HFFc6 (cell line): ENCODE results near the gene TMEM14C. TPM values are rescaled to one million over a fixed set of nuclear protein-coding genes. Genes with fewer than 3 reads are reported as not detected.

ENCODE experiments used
- DNase-seq: peaks from one replicate; pipeline ENCODE4 v3.0.0-alpha.2; 2018
- H3K27ac Mint-ChIP-seq: 2 replicates; pipeline ENCODE4 v1.8.0; 2020; ENCODE audit warnings: mild to moderate bottlenecking, mixed read lengths
- H3K27me3 Mint-ChIP-seq: 2 replicates; pipeline ENCODE4 v1.8.0; 2021; ENCODE audit warnings: mild to moderate bottlenecking, moderate library complexity, mixed read lengths; ENCODE audit not compliant: insufficient read depth
- H3K36me3 Mint-ChIP-seq: 2 replicates; pipeline ENCODE4 v1.8.0; 2021; ENCODE audit warnings: low read depth, mixed read lengths
- H3K4me1 Mint-ChIP-seq: 2 replicates; pipeline ENCODE4 v1.8.0; 2020; ENCODE audit warnings: low read depth, mixed read lengths
- H3K4me3 Mint-ChIP-seq: 2 replicates; pipeline ENCODE4 v1.8.0; 2020; ENCODE audit warnings: mild to moderate bottlenecking, moderate library complexity, mixed read lengths
- H3K9me3 Mint-ChIP-seq: 2 replicates; pipeline ENCODE4 v1.8.0; 2020; ENCODE audit warnings: mild to moderate bottlenecking, mixed read lengths
- long read RNA-seq: library from polyadenylated mRNA; unstranded; transcript quantifications from one replicate; pipeline ENCODE4 v2.0.0, GENCODE V29; 2019
- total RNA-seq, 6 experiments: library from RNA; stranded (reverse); fragmentation: NEBNext Ultra II Directional; extraction: Animal tissue kit (Norgen Biotek cat#: 25700); gene quantifications; 2 replicates in 1 of 6; 3 replicates in 5 of 6; pipeline ENCODE4 v1.2.3, GENCODE V29; 2021
- TF ChIP-seq, protein P1 (sequence below): fragments of 200-600 bp; sonication (generic); IDR thresholded peaks from 2 replicates; pipeline ENCODE4 v1.5.0; 2021; ENCODE audit warnings: antibody characterized with exemption, mild to moderate bottlenecking

The TMEM14C gene
- total RNA-seq, result 100 to 1,000 TPM; 140 to 158 (median 145) TPM
- long read RNA-seq, transcript TMEM14C-201 (6 exons, 1,113 nt), result major isoform, 213 of 231 reads
- long read RNA-seq, transcript TMEM14C-205 (6 exons, 1,177 nt), result minor isoform, 5 of 231 reads
- long read RNA-seq, partial matches to known transcripts, result 4 of 231 reads
- long read RNA-seq, other reads (novel, unspliced or antisense), result 8 of 231 reads

GRCh38 chr6:10722820-10723566 lies at the start of gene TMEM14C:
Gene TMEM14C, plus strand, starts transcription at chr6:10723070. Its CDS starts 1,544 bp downstream, at chr6:10724614.
- Mint-ChIP-seq H3K36me3 (peaks cover 32% of the 10 kb centered on the region), H3K4me3 (peak within 1 kb of the TSS; percentile 97)

GRCh38 chr6:10676403-10676802 lies 46.5 kb upstream of the TMEM14C start:
- Mint-ChIP-seq H3K9me3 (no peaks in the 10 kb centered on the region), H3K36me3 (no peaks in the 10 kb centered on the region), H3K27ac (no peak overlapping the region), H3K4me3 (no peak overlapping the region), H3K27me3 (peaks cover 10% of the 10 kb centered on the region), H3K4me1 (no peaks in the 10 kb centered on the region)
- no peak for DNase-seq
- TF ChIP-seq, protein P1, sequence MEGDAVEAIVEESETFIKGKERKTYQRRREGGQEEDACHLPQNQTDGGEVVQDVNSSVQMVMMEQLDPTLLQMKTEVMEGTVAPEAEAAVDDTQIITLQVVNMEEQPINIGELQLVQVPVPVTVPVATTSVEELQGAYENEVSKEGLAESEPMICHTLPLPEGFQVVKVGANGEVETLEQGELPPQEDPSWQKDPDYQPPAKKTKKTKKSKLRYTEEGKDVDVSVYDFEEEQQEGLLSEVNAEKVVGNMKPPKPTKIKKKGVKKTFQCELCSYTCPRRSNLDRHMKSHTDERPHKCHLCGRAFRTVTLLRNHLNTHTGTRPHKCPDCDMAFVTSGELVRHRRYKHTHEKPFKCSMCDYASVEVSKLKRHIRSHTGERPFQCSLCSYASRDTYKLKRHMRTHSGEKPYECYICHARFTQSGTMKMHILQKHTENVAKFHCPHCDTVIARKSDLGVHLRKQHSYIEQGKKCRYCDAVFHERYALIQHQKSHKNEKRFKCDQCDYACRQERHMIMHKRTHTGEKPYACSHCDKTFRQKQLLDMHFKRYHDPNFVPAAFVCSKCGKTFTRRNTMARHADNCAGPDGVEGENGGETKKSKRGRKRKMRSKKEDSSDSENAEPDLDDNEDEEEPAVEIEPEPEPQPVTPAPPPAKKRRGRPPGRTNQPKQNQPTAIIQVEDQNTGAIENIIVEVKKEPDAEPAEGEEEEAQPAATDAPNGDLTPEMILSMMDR, result no peak

More at GRCh38 chr6:10722820-10723566, at the start of gene TMEM14C:
- peaks cover 15% of the 10 kb centered on the region; the same call in 1 of the 2 replicates for H3K9me3 Mint-ChIP-seq
- peaks cover 38% of the 10 kb centered on the region for H3K4me1 Mint-ChIP-seq
- TF ChIP-seq, protein P1, result no peak
- peak within 1 kb of the TSS; percentile 97 for H3K27ac Mint-ChIP-seq
- peaks cover 2% of the 10 kb centered on the region for H3K27me3 Mint-ChIP-seq
- peak; percentile 99 for DNase-seq

DNA sequence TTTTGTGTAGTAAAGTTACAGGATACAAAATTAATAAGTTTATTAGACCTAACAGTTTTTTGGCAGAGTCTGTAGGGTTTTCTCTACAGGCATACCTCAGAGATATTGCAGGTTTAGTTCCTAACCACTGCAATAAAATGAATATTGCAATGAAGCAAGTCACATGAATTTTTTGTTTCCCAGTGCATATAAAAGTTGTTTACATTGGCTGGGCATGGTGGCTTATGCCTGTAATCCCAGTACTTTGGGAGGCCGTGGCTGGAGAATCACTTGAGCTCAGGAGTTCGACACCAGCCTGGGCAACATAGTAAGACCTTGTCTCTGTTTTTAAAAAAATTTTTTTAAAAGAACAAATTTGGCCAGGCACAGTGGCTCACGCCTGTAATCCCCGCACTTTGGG lies 44.4 kb upstream of the TMEM14C start:
- Mint-ChIP-seq H3K27ac (no peak overlapping the region), H3K4me3 (no peak overlapping the region), H3K36me3 (no peaks in the 10 kb centered on the region), H3K27me3 (peaks cover 2% of the 10 kb centered on the region), H3K4me1 (no peaks in the 10 kb centered on the region), H3K9me3 (no peaks in the 10 kb centered on the region)
- DNase-seq, result no peak
- TF ChIP-seq, protein P1, result no peak

- DNase-seq, result no peak
- TF ChIP-seq, protein P1, result no peak
- Mint-ChIP-seq H3K4me1 (no peaks in the 10 kb centered on the region), H3K9me3 (no peaks in the 10 kb centered on the region), H3K27ac (no peak overlapping the region), H3K4me3 (no peak overlapping the region), H3K36me3 (no peaks in the 10 kb centered on the region), H3K27me3 (peaks cover 4% of the 10 kb centered on the region)
Measured at GRCh38 chr6:10681795-10682194, 41.1 kb upstream of the TMEM14C start.

GRCh38 chr6:10682355-10682988 lies 40.4 kb upstream of the TMEM14C start:
- Mint-ChIP-seq H3K4me1 (no peaks in the 10 kb centered on the region), H3K4me3 (no peak overlapping the region), H3K36me3 (no peaks in the 10 kb centered on the region), H3K27ac (no peak overlapping the region), H3K27me3 (peaks cover 4% of the 10 kb centered on the region), H3K9me3 (no peaks in the 10 kb centered on the region)
- TF ChIP-seq, protein P1, result no peak
- DNase-seq, result no peak
